Mononuclear cell (primary cell): ENCODE data around the gene ADD1. TPM values are rescaled to one million over a fixed set of nuclear protein-coding genes. Genes with fewer than 3 reads are reported as not detected.
A peak's percentile ranks its signal among the peaks of the same experiment; 100 is the strongest.

Experiments
- H3K27me3 ChIP-seq: 2 replicates; pipeline ENCODE4 v1.6.0; 2011; ENCODE audit warnings: low read length, control low read depth; ENCODE audit not compliant: insufficient read depth
- H3K4me1 ChIP-seq: 2 replicates; pipeline ENCODE4 v1.5.1; 2011; ENCODE audit warnings: mild to moderate bottlenecking, low read length, control low read depth; ENCODE audit not compliant: insufficient read depth
- H3K4me3 ChIP-seq: 2 replicates; pipeline ENCODE4 v1.5.1; 2011; ENCODE audit warnings: mild to moderate bottlenecking, low read length, moderate library complexity
- H3K9me3 ChIP-seq: 2 replicates; pipeline ENCODE4 v1.5.1; 2011; ENCODE audit warnings: low read depth, mild to moderate bottlenecking, control low read depth, low read length
- total RNA-seq: library from RNA; depleted of rRNA; stranded (reverse); fragments of >200 nt; gene quantifications from one replicate; pipeline ENCODE4 v1.2.3, GENCODE V29; 2012

The ADD1 gene
- total RNA-seq, 1 donor = 147 TPM

GRCh38 chr4:2834001-2834921 lies 9.4 kb upstream of the ADD1 start:
- Histone ChIP-seq H3K27me3 (no peaks in the 10 kb centered on the region), H3K4me1 (peaks cover 64% of the 10 kb centered on the region), H3K9me3 (no peaks in the 10 kb centered on the region), H3K4me3 (no peak overlapping the region)

- Histone ChIP-seq H3K4me3 (no peak overlapping the region), H3K4me1 (peaks cover 72% of the 10 kb centered on the region), H3K27me3 (no peaks in the 10 kb centered on the region), H3K9me3 (no peaks in the 10 kb centered on the region)
These were observed 7.7 kb upstream of the ADD1 start for GRCh38 chr4:2835978-2836377.

DNA sequence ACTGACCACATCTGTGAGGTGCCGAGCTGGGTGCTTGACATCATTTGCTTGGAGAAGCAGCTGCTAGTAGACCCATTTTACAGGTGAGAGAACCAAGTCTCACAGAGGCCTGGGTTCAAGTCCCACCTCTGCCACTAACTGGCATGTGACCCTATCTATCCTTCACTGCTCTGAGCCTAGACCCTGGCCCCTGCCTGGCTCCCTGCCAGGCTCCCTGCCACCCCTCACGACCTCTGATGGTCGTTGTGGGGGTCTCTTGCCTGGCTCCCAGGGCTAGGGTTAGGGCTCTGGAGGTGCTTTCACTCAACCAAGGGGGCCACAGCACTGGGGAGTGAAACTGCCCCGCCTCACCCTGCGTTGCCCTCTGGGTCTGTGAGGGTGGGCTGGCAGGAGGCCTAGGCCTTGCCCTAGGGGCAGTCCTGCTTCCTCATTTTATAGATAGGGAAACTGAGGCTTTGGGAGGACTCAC lies 7.2 kb upstream of the ADD1 start:
- Histone ChIP-seq H3K9me3 (no peaks in the 10 kb centered on the region), H3K27me3 (no peaks in the 10 kb centered on the region), H3K4me1 (peaks cover 74% of the 10 kb centered on the region), H3K4me3 (no peak overlapping the region)

GRCh38 chr4:2837110-2837903 lies 6.3 kb upstream of the ADD1 start:
- no peaks in the 10 kb centered on the region for H3K9me3 ChIP-seq
- no peak overlapping the region for H3K4me3 ChIP-seq
- peaks cover 77% of the 10 kb centered on the region for H3K4me1 ChIP-seq
- no peaks in the 10 kb centered on the region for H3K27me3 ChIP-seq

DNA sequence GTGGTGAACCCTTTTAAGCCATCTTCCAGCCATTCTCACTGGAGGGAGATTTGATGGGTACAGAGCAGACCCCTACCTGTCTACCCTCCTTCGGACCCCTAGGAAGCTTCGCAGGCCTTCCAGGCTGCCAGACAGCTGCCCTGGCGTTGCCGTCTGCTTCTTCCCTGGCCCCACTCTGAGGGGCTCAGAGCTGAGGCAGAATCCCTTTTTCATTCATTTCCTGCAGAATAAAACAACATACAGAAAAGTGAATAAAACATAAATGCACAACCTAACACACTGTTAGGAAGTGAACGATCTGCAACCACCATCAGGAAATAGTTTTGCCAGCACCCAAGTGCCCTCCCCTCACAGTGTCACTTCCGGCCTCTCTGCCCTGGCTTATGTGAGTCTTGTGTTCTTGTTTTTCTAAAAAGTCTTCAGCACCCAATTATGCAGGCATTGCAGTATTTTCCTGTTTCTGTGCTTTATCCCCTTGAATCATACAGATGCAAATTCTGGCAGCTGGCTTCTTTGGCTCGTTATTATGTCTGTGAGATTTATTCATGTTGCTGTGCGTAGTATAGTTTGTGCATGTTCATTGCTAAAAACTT lies 5.6 kb upstream of the ADD1 start:
- Histone ChIP-seq H3K9me3 (no peaks in the 10 kb centered on the region), H3K4me3 (no peak overlapping the region), H3K27me3 (no peaks in the 10 kb centered on the region), H3K4me1 (peaks cover 81% of the 10 kb centered on the region)

GRCh38 chr4:2839060-2839459 lies 4.6 kb upstream of the ADD1 start:
- no peaks in the 10 kb centered on the region for H3K9me3 ChIP-seq
- H3K4me1 ChIP-seq = peaks cover 80% of the 10 kb centered on the region
- no peaks in the 10 kb centered on the region for H3K27me3 ChIP-seq
- H3K4me3 ChIP-seq = no peak overlapping the region

DNA sequence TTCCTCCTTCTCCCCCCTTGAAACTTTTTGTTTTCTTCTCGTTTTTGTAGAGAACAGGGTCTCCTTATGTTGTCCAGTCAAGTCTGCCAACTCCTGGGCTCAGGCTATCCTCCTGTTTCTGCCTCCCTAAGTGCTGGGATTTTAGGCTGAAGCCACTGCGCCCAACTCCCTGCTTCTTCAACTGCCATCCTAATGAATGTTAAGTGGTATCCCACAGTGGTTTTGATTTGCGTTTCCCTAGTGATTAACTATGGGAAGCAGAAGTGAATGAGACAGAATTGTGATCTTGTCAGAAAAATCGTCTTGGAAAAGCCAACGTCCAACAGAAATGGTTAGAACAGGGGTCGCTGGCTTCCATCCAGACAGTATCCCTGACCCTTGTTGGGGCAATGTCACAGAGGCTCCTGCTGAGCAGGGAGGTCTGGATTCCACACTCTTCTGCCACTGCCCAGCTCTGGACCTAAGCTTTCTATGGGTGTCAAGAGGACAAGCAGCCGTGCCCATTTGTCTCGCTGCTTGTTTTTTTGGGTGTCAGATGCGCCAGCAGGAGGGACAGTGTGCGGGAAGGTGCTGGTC lies 869 bp upstream of the ADD1 start:
- peaks cover 70% of the 10 kb centered on the region for H3K4me1 ChIP-seq

GRCh38 chr4:2843941-2844584 lies 419 bp downstream of the ADD1 start:
- Histone ChIP-seq H3K27me3 (no peaks in the 10 kb centered on the region), H3K4me3 (peak overlapping the region; percentile 68), H3K4me1 (peaks cover 67% of the 10 kb centered on the region), H3K9me3 (no peaks in the 10 kb centered on the region)

More for the DNA sequence above, 869 bp upstream of the ADD1 start:
- Histone ChIP-seq H3K27me3 (no peaks in the 10 kb centered on the region), H3K4me3 (peak overlapping the region; percentile 68), H3K9me3 (no peaks in the 10 kb centered on the region)

GRCh38 chr4:2846172-2846571 lies 2.5 kb downstream of the ADD1 start:
- peaks cover 70% of the 10 kb centered on the region for H3K4me1 ChIP-seq
- H3K9me3 ChIP-seq = no peaks in the 10 kb centered on the region
- no peak overlapping the region for H3K4me3 ChIP-seq
- H3K27me3 ChIP-seq = no peaks in the 10 kb centered on the region

DNA sequence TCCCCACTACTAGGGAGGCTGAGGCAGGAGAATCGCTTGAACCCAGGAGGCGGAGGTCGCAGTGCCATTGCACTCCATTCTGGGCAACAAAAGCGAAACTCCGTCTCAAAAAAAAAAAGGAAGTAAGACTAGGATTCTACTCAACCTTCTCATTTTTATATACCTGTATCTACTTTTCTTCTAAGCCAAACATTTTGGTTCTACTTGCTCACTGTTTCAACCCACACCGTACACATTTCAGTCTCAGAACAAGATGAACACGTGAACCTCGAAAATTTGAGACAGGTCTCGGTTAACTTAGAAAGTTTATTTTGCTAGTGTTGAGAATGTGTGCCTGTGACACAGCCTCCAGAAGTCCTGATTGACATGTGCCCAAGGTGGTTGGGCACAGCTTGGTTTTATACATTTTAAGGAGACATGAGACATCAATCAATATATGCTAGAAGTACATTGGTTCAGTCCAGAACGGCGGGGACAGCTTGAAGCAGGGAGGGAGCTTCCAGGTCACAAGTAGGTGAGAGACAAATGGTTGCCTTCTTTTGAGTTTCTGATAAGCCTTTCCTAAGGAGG lies 3.7 kb downstream of the ADD1 start:
- Histone ChIP-seq H3K9me3 (no peaks in the 10 kb centered on the region), H3K27me3 (no peaks in the 10 kb centered on the region), H3K4me1 (peaks cover 72% of the 10 kb centered on the region), H3K4me3 (no peak overlapping the region)

GRCh38 chr4:2848449-2848848 lies 4.8 kb downstream of the ADD1 start:
- no peaks in the 10 kb centered on the region for H3K9me3 ChIP-seq
- no peaks in the 10 kb centered on the region for H3K27me3 ChIP-seq
- H3K4me3 ChIP-seq = no peak overlapping the region
- peaks cover 73% of the 10 kb centered on the region for H3K4me1 ChIP-seq

DNA sequence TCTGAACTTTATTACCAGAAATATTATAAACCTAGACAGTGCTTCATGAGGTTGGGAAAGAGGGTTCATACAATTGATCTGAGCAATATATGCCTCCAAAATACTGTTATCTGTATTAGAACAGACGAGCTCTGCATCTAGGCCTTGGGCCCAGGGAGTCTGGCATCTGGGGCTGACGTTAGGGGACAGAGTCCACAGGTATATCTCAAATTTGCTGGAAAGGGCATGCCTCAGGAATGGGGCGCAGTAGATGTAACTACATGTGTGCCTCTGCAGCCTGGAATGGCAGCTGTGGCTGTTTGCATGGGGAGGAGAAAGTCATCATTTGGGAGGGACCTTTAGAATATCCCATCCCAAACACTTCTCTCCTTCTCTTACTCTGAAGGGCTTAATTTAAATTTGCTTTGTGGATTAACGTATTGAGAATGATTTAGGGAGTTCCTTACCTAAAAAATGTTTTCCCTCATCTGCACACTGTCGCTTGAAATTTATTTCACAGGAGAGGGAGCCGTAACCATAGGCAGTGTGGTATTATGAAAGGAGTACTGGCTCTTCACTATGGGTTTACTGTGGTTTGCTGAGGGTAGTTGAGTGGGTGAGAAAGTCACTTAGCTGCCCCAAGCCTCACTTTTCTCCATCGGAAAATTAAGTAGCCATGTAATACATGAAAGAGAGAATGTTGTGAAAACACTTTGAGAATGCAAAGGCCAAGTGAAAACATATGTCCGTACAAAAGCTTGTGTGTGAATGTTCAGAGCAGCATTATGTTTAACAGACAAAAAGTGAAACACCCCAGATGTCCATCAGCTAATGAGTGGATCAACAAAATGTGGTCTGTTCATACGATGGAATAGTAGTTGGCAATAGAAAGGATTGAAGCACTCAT lies 5.9 kb downstream of the ADD1 start:
- H3K4me3 ChIP-seq = no peak overlapping the region
- H3K9me3 ChIP-seq = no peaks in the 10 kb centered on the region
- H3K4me1 ChIP-seq = peaks cover 81% of the 10 kb centered on the region
- H3K27me3 ChIP-seq = no peaks in the 10 kb centered on the region

- H3K27me3 ChIP-seq = no peaks in the 10 kb centered on the region
- no peak overlapping the region for H3K4me3 ChIP-seq
- no peaks in the 10 kb centered on the region for H3K9me3 ChIP-seq
- H3K4me1 ChIP-seq = peaks cover 76% of the 10 kb centered on the region
These were observed 7.5 kb downstream of the ADD1 start for GRCh38 chr4:2850966-2851798.
